ENCODE results near the gene LONP2. TPM values are rescaled to one million over a fixed set of nuclear protein-coding genes. Genes with fewer than 3 reads are reported as not detected.

Gene LONP2
- total RNA-seq, 2 experiments from 2014 or later, result 56.6 to 56.8 TPM

DNA sequence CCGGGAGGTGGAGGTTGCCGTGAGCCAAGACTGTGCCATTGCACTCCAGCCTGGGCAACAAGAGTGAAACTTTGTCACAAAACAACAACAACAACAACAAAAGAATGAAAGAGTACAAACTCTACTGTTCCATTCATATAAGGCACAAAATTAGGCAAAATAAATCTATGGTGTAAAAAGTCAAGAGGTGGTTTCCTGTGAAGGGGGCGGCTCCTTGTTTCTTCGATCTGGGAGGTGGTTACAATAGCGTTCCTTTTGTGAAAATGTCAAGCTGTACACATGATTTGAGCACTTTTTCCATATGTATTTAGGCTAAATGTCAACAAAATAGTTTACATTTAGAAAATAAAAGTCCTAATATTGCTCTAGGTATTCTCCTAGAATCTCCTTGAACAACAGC, 134.2 kb downstream of the LONP2 start:
- no peaks in the 10 kb centered on the region for H3K36me3 Mint-ChIP-seq
- no peak overlapping the region for H3K27ac Mint-ChIP-seq
- no peaks in the 10 kb centered on the region for H3K27me3 Mint-ChIP-seq
- CTCF ChIA-PET, result interaction anchor here (1.2 to 1.4 kb wide), 2 partner anchors 245 to 252 kb away, joined by 3 to 6 read pairs; no protein-coding TSS in a partner anchor
- peaks cover 37% of the 10 kb centered on the region for H3K4me1 Mint-ChIP-seq (ENCODE audit: low read depth)
- no peak for DNase-seq
- H3K9me3 Mint-ChIP-seq, result no peaks in the 10 kb centered on the region
- POLR2A ChIA-PET, result no interaction called here
- intact Hi-C loops (cut with micrococcal nuclease), result no loop called here
- no peak overlapping the region for H3K4me3 Mint-ChIP-seq

DNA sequence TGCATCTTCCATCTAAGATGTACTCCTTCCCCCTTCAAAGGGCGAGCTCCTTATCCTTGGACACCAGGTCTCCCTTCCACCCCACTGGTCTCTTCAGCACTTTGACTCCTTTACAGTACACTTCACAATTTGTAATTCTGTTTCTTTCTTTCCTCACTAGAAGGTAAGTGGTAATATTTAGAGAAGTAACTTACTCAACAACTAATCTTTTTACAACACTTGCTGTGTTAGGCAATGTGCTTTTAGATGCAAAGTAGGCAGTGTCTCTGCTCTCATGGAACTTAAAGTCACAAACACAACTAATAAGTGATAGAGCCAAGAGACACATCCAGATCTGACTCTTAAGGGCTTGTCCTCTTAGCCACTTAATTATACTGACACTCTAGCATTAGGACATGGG, 134.7 kb downstream of the LONP2 start:
- ChIA-PET POLR2A (no interaction called here), CTCF (interaction anchor here (1.2 kb wide), 1 partner anchor 245 kb away, joined by 6 read pairs; no protein-coding TSS in a partner anchor)
- DNase-seq, result no peak
- no peak overlapping the region for H3K4me3 Mint-ChIP-seq
- intact Hi-C loops (cut with micrococcal nuclease), result no loop called here
- H3K9me3 Mint-ChIP-seq, result no peaks in the 10 kb centered on the region
- H3K27me3 Mint-ChIP-seq, result no peaks in the 10 kb centered on the region
- H3K27ac Mint-ChIP-seq, result no peak overlapping the region
- H3K4me1 Mint-ChIP-seq (ENCODE audit: low read depth), result peaks cover 43% of the 10 kb centered on the region
- H3K36me3 Mint-ChIP-seq, result no peaks in the 10 kb centered on the region

DNA sequence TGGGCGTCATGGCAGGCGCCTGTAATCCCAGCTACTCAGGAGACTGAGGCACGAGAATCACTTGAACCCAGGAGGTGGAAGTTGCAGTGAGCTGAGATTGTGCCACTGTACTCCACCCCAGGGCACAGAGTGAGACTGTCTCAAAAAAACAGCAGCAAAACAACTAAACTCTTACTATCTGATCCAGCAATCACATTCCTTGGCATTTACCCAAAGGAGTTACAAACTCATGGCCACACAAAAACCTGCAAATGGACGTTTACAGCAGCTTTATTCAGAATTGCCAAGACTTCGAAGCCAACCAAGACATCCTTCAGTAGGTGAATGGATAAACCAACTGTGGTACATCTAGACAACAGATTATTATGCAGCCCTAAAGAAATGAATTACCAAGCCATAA, 137.1 kb downstream of the LONP2 start:
- Mint-ChIP-seq H3K27me3 (no peaks in the 10 kb centered on the region), H3K36me3 (peaks cover 4% of the 10 kb centered on the region), H3K4me3 (no peak overlapping the region), H3K9me3 (no peaks in the 10 kb centered on the region), H3K27ac (no peak overlapping the region), H3K4me1 (ENCODE audit: low read depth) (peaks cover 43% of the 10 kb centered on the region)
- DNase-seq, result no peak
- ChIA-PET POLR2A (no interaction called here), CTCF (no interaction called here)
- intact Hi-C loops (cut with micrococcal nuclease), result no loop called here

DNA sequence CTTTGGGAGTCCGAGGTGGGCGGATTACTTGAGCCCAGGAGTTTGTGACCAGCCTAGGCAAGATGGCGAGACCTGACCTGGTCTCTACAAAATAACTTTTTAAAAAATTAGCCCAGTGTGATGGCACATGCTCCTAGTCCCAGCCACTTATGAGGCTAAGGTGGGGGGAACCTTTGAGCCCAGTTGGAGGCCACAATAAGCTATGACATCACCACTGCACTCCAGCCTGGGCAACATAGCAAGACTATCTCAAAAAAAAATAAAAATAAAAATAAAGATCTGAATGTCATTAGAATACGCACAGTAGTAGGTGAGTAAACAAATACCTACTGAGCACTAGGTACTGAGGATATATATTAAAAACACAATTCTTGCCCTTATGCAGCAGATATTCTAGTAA, 138.0 kb downstream of the LONP2 start:
- no peak overlapping the region for H3K4me3 Mint-ChIP-seq
- H3K36me3 Mint-ChIP-seq, result peaks cover 4% of the 10 kb centered on the region
- no peak overlapping the region for H3K27ac Mint-ChIP-seq
- peaks cover 40% of the 10 kb centered on the region for H3K4me1 Mint-ChIP-seq (ENCODE audit: low read depth)
- intact Hi-C loops (cut with micrococcal nuclease), result no loop called here
- no peak for DNase-seq
- POLR2A ChIA-PET, result no interaction called here
- no peaks in the 10 kb centered on the region for H3K27me3 Mint-ChIP-seq
- no peaks in the 10 kb centered on the region for H3K9me3 Mint-ChIP-seq
- CTCF ChIA-PET, result no interaction called here

DNA sequence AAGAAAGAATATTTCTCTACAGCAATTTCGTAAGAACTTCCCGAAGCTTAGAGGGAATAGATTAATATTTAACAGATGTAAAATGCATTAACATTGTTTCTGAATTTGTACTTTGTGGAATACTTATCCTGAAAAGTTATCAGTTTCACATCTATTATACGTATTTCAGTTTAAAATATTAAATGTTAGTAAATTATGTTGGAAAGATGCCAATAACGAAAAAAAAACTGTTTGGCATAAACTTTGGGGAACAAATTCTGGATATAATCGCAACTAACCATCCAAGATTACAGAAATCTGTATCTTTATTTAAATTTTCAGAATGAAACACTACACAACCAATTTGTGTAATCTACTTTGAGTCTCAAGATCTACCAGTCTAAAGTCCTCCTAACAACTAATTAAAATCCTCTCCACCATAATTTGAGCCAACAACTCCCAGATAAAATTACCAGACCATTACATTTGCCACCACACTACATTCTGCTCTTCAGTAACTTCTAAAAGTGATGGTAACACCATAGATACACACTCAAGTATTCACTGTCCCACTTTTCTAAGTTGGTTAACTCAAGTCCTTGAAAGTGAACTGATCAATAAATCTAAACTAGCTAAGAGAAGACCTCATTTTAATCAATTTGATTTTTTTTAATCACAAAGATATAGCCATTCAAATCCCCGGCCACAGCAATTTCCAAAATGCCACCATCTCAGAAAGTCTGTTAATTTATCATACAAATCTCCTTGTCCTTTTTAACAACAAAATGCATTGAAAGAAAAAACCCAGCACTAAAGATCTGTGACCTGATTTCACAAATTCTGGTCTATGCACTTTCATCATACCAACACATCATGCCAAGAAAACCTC, 139.1 kb downstream of the LONP2 start:
- H3K4me1 Mint-ChIP-seq (ENCODE audit: low read depth), result peaks cover 38% of the 10 kb centered on the region
- POLR2A ChIA-PET, result interaction anchor here (3.1 kb wide), 1 partner anchor 16 kb away, joined by 29 read pairs; no protein-coding TSS in a partner anchor
- H3K36me3 Mint-ChIP-seq, result peaks cover 4% of the 10 kb centered on the region
- no peaks in the 10 kb centered on the region for H3K9me3 Mint-ChIP-seq
- H3K4me3 Mint-ChIP-seq, result peak overlapping the region; percentile 92
- CTCF ChIA-PET, result interaction anchor here (0.9 to 3.5 kb wide), 2 partner anchors 28 to 240 kb away, joined by 3 to 22 read pairs; no protein-coding TSS in a partner anchor
- no peaks in the 10 kb centered on the region for H3K27me3 Mint-ChIP-seq
- DNase-seq, result no peak
- peak overlapping the region; percentile 83 for H3K27ac Mint-ChIP-seq
- intact Hi-C loops (cut with micrococcal nuclease), result no loop called here

DNA sequence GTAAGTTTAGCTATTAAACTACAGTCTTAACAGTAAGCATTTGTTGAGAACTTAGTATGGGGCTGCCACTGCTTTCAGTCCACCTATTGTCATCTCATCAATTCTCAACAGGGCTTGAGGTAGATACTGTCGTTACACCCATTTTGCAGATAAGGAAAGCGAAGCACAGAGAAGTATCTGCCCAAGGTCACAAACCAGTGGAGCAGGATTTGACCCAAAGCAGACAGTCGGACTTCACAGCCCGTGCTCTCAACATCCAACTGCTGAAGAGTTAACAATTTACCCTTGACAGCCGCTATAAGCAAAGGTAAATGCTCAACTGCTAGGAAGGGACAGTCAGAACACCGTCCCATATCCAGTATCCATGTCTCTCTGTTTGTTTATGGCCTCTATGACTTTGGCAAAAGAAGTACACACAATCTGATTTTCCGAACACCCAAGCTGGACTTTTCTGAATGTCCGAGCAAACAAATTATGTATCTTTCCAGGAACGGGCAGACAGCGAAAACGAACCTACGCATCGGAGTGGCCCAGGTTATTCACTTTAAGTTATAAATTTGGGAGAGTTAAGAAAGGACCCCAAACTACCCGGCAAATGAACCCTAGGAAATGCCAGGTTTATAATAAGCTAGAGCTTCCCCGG, 139.9 kb downstream of the LONP2 start:
- peak overlapping the region; percentile 83 for H3K27ac Mint-ChIP-seq
- intact Hi-C loops (cut with micrococcal nuclease), result loop anchor here (1.0 kb wide), 1 partner anchor 18 kb away; no protein-coding TSS in a partner anchor
- H3K4me1 Mint-ChIP-seq (ENCODE audit: low read depth), result peaks cover 30% of the 10 kb centered on the region
- CTCF ChIA-PET, result interaction anchor here (0.9 to 3.5 kb wide), 2 partner anchors 29 to 239 kb away, joined by 3 to 22 read pairs; no protein-coding TSS in a partner anchor
- H3K9me3 Mint-ChIP-seq, result no peaks in the 10 kb centered on the region
- peak overlapping the region; percentile 92 for H3K4me3 Mint-ChIP-seq
- H3K27me3 Mint-ChIP-seq, result no peaks in the 10 kb centered on the region
- DNase-seq, result no peak
- POLR2A ChIA-PET, result interaction anchor here (0.5 to 3.1 kb wide), 4 partner anchors 10 to 239 kb away, joined by 3 to 29 read pairs (median 4); no protein-coding TSS in a partner anchor
- H3K36me3 Mint-ChIP-seq, result peaks cover 4% of the 10 kb centered on the region

DNA sequence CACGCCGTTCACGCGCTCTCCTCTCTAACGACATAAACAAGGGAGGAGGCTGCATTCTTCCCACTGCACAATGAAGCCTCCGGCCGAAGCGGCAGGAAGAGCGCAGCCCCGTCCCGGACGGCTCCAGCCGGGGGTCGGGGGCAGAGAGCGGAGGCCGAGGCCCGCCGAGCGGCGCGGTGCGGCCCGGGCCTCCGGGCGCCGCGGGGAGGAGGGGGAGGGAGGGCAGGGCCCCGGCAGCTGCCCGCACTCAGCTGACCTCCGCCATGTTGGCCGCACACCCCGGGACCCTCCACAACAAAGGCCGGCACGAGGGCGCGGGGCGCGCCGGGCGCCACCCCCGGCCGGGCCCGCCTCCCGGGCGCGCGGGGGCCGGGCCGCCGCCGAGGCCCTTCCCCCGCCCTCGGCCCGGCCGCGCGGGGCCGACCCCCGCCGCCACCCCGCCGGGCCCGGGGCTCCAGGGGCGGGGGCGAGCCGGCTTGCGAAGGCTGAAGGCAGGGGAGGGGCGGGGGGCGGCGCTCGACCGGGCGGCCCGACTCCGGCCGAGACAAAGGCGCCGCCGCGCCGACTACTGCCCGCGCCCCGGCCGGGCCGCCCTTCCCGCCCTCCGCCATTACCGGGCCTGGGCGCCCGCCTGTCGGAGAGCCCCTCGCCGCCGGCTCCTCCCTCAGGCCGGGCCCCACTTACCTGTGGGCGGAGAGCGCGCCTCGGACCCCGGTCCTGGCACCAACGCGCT, 140.6 kb downstream of the LONP2 start:
- H3K27ac Mint-ChIP-seq, result peak overlapping the region; percentile 83
- no peaks in the 10 kb centered on the region for H3K27me3 Mint-ChIP-seq
- H3K4me1 Mint-ChIP-seq (ENCODE audit: low read depth), result peaks cover 23% of the 10 kb centered on the region
- no peaks in the 10 kb centered on the region for H3K9me3 Mint-ChIP-seq
- peak; percentile 36 for DNase-seq
- ChIA-PET CTCF (interaction anchor here (0.9 to 3.5 kb wide), 2 partner anchors 19 to 239 kb away, joined by 3 to 22 read pairs; no protein-coding TSS in a partner anchor), POLR2A (interaction anchor here (0.5 to 3.1 kb wide), 8 partner anchors 10 to 1411 kb away, joined by 3 to 29 read pairs (median 5); partner anchors contain the start of gene DNAJA2)
- peak overlapping the region; percentile 92 for H3K4me3 Mint-ChIP-seq
- intact Hi-C loops (cut with micrococcal nuclease), result loop anchor here (1.0 to 5.0 kb wide), 2 partner anchors 18 to 32 kb away; no protein-coding TSS in a partner anchor
- H3K36me3 Mint-ChIP-seq, result peaks cover 4% of the 10 kb centered on the region

DNA sequence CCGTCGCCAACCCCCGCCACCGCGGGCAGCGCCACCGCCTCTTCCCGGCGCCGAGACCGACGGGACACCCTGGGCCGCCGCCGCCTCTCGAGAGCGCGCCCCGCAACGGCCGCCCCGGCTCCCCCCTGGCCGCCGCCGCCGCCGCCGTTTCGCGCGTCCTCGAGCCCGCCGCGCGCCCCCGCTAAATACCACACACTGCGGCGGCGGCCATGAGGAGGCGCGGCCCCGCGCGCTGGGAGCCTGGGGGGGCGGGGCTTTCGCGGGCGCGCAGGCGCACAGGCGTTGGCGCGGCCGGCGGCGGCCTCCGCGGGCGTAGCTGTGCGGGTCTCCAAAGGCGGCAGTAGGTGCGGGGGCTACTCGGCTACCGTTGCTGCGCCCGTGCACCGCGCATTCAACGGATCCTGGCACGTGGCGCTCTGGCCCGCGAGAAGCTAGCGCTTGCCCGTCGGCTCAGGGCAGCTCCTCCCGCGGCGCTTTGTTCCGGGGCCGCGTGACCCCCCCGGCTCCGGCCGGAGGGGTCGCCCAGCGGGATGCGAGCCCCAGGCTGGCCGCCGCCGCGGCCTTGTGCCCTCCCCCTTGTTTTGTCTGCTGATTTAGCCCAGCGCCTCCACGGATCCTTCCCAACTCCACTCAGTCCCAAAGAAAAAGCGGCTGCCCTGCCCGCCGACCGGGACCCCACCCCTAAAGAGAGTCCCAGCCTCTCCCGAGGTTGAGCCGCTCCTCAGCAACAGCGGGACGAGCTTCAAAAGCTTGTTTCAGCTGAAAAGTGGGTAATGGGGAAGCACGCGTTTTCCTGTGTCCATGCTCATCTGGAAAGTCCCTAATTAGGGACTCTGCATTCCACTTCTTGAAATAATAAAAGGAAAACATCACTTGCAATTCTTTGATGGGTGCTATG, 141.4 kb downstream of the LONP2 start, which contains the start of gene SIAH1:
Gene SIAH1, minus strand, starts transcription at position 161 of the 898 bp plus-strand sequence. CDS start 22,985 bp downstream, outside the sequence.
- H3K36me3 Mint-ChIP-seq, result peaks cover 4% of the 10 kb centered on the region
- intact Hi-C loops (cut with micrococcal nuclease), result loop anchor here (5.0 kb wide), 1 partner anchor 33 kb away; no protein-coding TSS in a partner anchor
- H3K9me3 Mint-ChIP-seq, result no peaks in the 10 kb centered on the region
- peaks cover 18% of the 10 kb centered on the region for H3K4me1 Mint-ChIP-seq (ENCODE audit: low read depth)
- no peaks in the 10 kb centered on the region for H3K27me3 Mint-ChIP-seq
- DNase-seq, result peak; percentile 88
- peak within 1 kb of the TSS; percentile 86 for H3K27ac Mint-ChIP-seq
- ChIA-PET CTCF (interaction anchor here (0.6 to 3.5 kb wide), 4 partner anchors 19 to 238 kb away, joined by 3 to 22 read pairs (median 3); no protein-coding TSS in a partner anchor), POLR2A (interaction anchor here (1.0 to 3.1 kb wide), 5 partner anchors 14 to 1412 kb away, joined by 3 to 29 read pairs (median 8); partner anchors contain the start of gene DNAJA2)
- H3K4me3 Mint-ChIP-seq, result peak within 1 kb of the TSS; percentile 92

DNA sequence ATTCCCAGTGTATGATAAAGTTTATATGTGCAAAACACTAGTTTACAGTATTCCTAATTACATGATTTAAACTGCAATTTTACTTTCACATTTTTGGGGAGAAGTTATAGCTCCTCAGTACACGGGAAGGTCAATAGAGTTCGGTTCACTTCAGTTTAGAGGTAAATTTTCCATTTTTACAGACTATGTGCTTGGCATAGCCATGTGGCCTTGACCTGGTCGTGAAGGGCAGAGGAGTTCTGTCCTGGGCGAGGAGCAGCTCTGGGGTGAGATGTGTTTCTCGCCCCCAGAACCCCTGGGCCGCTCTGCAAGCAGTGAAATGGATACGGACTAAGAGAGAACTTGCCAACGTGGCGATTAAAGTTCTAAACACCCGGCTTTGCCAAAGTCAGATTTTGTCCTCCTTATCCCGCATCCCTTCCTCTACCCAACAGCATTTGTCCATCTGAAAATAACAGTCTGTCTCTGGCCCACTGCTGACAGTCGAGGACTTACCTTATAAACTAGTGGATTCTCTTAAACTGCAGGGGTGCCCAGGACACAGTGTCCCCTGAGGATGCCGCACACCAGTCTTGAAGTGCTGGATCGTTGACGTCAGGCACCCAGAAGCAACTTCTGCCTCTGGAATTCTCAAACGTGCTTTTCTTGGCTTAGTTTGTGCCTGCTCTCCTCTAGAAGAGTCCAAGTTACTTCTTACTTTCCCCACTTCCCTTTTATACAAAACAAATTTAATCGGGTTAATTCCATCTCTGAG, 142.6 kb downstream of the LONP2 start:
- Mint-ChIP-seq H3K36me3 (peaks cover 4% of the 10 kb centered on the region), H3K27me3 (no peaks in the 10 kb centered on the region), H3K27ac (no peak overlapping the region), H3K4me1 (ENCODE audit: low read depth) (peaks cover 10% of the 10 kb centered on the region), H3K4me3 (no peak overlapping the region), H3K9me3 (no peaks in the 10 kb centered on the region)
- DNase-seq, result no peak
- ChIA-PET POLR2A (no interaction called here), CTCF (interaction anchor here (3.3 kb wide), 1 partner anchor 236 kb away, joined by 8 read pairs; no protein-coding TSS in a partner anchor)
- intact Hi-C loops (cut with micrococcal nuclease), result loop anchor here (5.0 kb wide), 1 partner anchor 34 kb away; no protein-coding TSS in a partner anchor

DNA sequence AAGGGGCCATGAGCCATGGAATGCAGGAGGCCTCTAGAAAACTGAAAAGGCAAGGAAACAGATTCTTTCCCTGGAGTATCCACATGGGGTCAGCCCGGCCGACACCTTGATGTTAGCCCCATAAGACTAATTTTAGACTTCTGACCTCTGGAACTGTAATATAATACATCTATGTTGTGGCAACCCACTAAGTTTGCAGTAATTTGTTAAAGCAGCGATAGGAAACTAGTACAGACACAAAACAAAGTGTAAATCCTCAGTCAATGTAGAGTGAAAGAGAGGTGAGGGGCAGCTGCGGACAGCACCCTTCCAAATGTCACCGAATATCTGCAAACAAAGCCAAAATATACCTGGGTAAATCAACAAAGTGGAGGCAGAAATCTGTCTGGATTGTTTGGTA, 148.3 kb downstream of the LONP2 start:
- Mint-ChIP-seq H3K4me3 (no peak overlapping the region), H3K9me3 (no peaks in the 10 kb centered on the region), H3K4me1 (ENCODE audit: low read depth) (peaks cover 4% of the 10 kb centered on the region), H3K36me3 (no peaks in the 10 kb centered on the region), H3K27me3 (no peaks in the 10 kb centered on the region), H3K27ac (no peak overlapping the region)
- CTCF ChIA-PET, result no interaction called here
- POLR2A ChIA-PET, result no interaction called here
- DNase-seq, result no peak
- intact Hi-C loops (cut with micrococcal nuclease), result no loop called here
